ENCODE results near the gene ACVRL1. TPM values are rescaled to one million over a fixed set of nuclear protein-coding genes. Genes with fewer than 3 reads are reported as not detected.

The ACVRL1 gene
- total and polyA plus RNA-seq, 10 of the 15 experiments (the other 5 are each of a cell fraction or from before 2014, with no cell fraction given): not detected

- intact Hi-C loops (cut with micrococcal nuclease; ENCODE audit: unreplicated experiment) (loop anchor here (10.0 kb wide), 1 partner anchor 336 kb away; no protein-coding TSS in a partner anchor), in situ Hi-C loops (cut with MboI) (loop anchor here (10.0 kb wide), 1 partner anchor 446 kb away; the partner anchor contains the start of gene SLC4A8)
- SMC1A ChIA-PET (ENCODE audit: uncharacterized antibody, unreplicated experiment): no interaction called here
- RAD21 ChIA-PET (ENCODE audit: unreplicated experiment): no interaction called here
- CTCF ChIA-PET: interaction anchor here (0.5 kb wide), 1 partner anchor 257 kb away, joined by 3 read pairs; no protein-coding TSS in a partner anchor
- Histone ChIP-seq H3K79me2 (ENCODE audit: control insufficient read depth, insufficient read depth, low read length) (no peaks in the 10 kb centered on the region), H3K27ac (ENCODE audit: control insufficient read depth, insufficient read depth) (no peak overlapping the region), H3K9ac (ENCODE audit: control insufficient read depth, insufficient read depth, low read length) (no peak overlapping the region), H4K20me1 (ENCODE audit: control insufficient read depth, insufficient read depth) (no peaks in the 10 kb centered on the region), H3K9me3 (replicated peaks; ENCODE audit: control insufficient read depth, insufficient read depth, low read length) (no peaks in the 10 kb centered on the region), H3K27me3 (replicated peaks in 1 of 2; ENCODE audit: control insufficient read depth in 2 of 2, insufficient read depth in 2 of 2, low read length in 1 of 2) (peaks cover 3 to 6% of the 10 kb centered on the region in 2 experiments), H2AFZ (ENCODE audit: control insufficient read depth, low read depth, low read length) (no peak overlapping the region), H3K4me3 (no peak overlapping the region), H3K4me1 (ENCODE audit: control insufficient read depth, insufficient read depth, low read length) (no peaks in the 10 kb centered on the region), H3K4me2 (ENCODE audit: control insufficient read depth, insufficient read depth) (no peak overlapping the region), H3K36me3 (ENCODE audit: control insufficient read depth in 2 of 2, insufficient read depth in 2 of 2, low read length in 1 of 2) (no peaks in the 10 kb centered on the region)
- no TSS peak for BruUV-seq (replicated peaks)
- FAIRE-seq (no peak), DNase-seq (ENCODE audit: low read depth, low spot score) (no peak), ATAC-seq (no peak)
- TF ChIP-seq NFXL1 (IDR thresholded peaks at IDR 0.05; ENCODE audit: borderline replicate concordance) (no peak), SP1 (IDR thresholded peaks at IDR 0.05; ENCODE audit: low read depth, low read length) (no peak), RBBP5 (conservative IDR thresholded peaks at IDR 0.05) (no peak), ASH2L (IDR thresholded peaks at IDR 0.05; ENCODE audit: borderline replicate concordance, low read depth) (no peak), CEBPB (IDR thresholded peaks at IDR 0.05; ENCODE audit: borderline replicate concordance in 1 of 2, low read depth in 2 of 2, low read length in 2 of 2) (no peak), ATF2 (IDR thresholded peaks at IDR 0.05; ENCODE audit: low read length) (no peak), SREBF2 (IDR thresholded peaks at IDR 0.05; ENCODE audit: low read length) (no peak), EP300 (IDR thresholded peaks at IDR 0.05; ENCODE audit: borderline replicate concordance in 1 of 2, control insufficient read depth in 1 of 2, low read depth in 2 of 2, low read length in 2 of 2) (no peak), SIX5 (IDR thresholded peaks at IDR 0.05; ENCODE audit: low read depth, low read length, severe bottlenecking) (no peak), EED (IDR thresholded peaks at IDR 0.05; ENCODE audit: low read depth) (no peak), POLR2AphosphoS5 (IDR thresholded peaks at IDR 0.05; ENCODE audit: low read length) (no peak), TAF1 (IDR thresholded peaks at IDR 0.05; ENCODE audit: borderline replicate concordance, low read depth, low read length) (no peak), PBX3 (IDR thresholded peaks at IDR 0.05; ENCODE audit: insufficient replicate concordance, low read depth, low read length) (no peak), TCF12 (IDR thresholded peaks at IDR 0.05; ENCODE audit: low read depth, low read length) (no peak)
- TF ChIP-seq, protein P1, sequence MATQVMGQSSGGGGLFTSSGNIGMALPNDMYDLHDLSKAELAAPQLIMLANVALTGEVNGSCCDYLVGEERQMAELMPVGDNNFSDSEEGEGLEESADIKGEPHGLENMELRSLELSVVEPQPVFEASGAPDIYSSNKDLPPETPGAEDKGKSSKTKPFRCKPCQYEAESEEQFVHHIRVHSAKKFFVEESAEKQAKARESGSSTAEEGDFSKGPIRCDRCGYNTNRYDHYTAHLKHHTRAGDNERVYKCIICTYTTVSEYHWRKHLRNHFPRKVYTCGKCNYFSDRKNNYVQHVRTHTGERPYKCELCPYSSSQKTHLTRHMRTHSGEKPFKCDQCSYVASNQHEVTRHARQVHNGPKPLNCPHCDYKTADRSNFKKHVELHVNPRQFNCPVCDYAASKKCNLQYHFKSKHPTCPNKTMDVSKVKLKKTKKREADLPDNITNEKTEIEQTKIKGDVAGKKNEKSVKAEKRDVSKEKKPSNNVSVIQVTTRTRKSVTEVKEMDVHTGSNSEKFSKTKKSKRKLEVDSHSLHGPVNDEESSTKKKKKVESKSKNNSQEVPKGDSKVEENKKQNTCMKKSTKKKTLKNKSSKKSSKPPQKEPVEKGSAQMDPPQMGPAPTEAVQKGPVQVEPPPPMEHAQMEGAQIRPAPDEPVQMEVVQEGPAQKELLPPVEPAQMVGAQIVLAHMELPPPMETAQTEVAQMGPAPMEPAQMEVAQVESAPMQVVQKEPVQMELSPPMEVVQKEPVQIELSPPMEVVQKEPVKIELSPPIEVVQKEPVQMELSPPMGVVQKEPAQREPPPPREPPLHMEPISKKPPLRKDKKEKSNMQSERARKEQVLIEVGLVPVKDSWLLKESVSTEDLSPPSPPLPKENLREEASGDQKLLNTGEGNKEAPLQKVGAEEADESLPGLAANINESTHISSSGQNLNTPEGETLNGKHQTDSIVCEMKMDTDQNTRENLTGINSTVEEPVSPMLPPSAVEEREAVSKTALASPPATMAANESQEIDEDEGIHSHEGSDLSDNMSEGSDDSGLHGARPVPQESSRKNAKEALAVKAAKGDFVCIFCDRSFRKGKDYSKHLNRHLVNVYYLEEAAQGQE (IDR thresholded peaks at IDR 0.05; ENCODE audit: low read depth, low read length): no peak
- POLR2A ChIA-PET: no interaction called here
- 21% methylated on average over 6 of the region's 6 CpGs for WGBS (ENCODE audit: insufficient coverage, insufficient replicate concordance, low lambda C conversion rate, missing lambda C conversion rate)
These were observed 36.2 kb upstream of the ACVRL1 start for GRCh38 chr12:51871126-51871525.

All from GM12878 (cell line).